Tracheal epithelial cell (primary cell): ENCODE measurements around the gene RPL4. TPM values are rescaled to one million over a fixed set of nuclear protein-coding genes. Genes with fewer than 3 reads are reported as not detected.

Source experiments
- total RNA-seq: library from RNA; depleted of rRNA; stranded (reverse); fragments of >200 nt; gene quantifications from 2 replicates; pipeline ENCODE4 v1.2.1, GENCODE V29; 2014

RPL4 gene
- total RNA-seq: 4,328 and 7,170 TPM in 2 replicates

GRCh38 chr15:66504563-66505429 is at the start of gene RPL4, which contains the start of gene ZWILCH:
RPL4 (minus strand) TSS chr15:66504855; CDS start chr15:66504790, 65 bp downstream.
ZWILCH (plus strand) TSS chr15:66505326; CDS start chr15:66505339, 13 bp downstream.

GRCh38 chr15:66497502-66498455 is 6.9 kb downstream of the RPL4 start, which contains the start of gene SNAPC5:
SNAPC5 (minus strand) TSS chr15:66497762; CDS start chr15:66497731, 31 bp downstream.

Other genes starting within 250 kb of the RPL4 start
- 15.2 and 17.7 TPM in 2 replicates for gene DIS3L, start 211.3 kb downstream of the RPL4 start, total RNA-seq
- 7.5 and 12.4 TPM in 2 replicates for gene TIPIN, start 148.2 kb downstream of the RPL4 start, total RNA-seq
- gene MAP2K1, start 117.9 kb downstream of the RPL4 start, total RNA-seq: 68.8 and 71.8 TPM in 2 replicates
- gene SNAPC5, start 7.1 kb downstream of the RPL4 start, total RNA-seq: 22.2 and 31.1 TPM in 2 replicates
- gene ZWILCH, start 471 bp upstream of the RPL4 start, total RNA-seq: 9.2 and 11.3 TPM in 2 replicates
- not detected in 2 replicates for gene LCTL, start 61.1 kb upstream of the RPL4 start, total RNA-seq
- gene SMAD6, start 197.4 kb upstream of the RPL4 start, total RNA-seq: 0.64 and 0.96 TPM in 2 replicates